ENCODE data around the gene SMPD1.

Gene SMPD1

DNA sequence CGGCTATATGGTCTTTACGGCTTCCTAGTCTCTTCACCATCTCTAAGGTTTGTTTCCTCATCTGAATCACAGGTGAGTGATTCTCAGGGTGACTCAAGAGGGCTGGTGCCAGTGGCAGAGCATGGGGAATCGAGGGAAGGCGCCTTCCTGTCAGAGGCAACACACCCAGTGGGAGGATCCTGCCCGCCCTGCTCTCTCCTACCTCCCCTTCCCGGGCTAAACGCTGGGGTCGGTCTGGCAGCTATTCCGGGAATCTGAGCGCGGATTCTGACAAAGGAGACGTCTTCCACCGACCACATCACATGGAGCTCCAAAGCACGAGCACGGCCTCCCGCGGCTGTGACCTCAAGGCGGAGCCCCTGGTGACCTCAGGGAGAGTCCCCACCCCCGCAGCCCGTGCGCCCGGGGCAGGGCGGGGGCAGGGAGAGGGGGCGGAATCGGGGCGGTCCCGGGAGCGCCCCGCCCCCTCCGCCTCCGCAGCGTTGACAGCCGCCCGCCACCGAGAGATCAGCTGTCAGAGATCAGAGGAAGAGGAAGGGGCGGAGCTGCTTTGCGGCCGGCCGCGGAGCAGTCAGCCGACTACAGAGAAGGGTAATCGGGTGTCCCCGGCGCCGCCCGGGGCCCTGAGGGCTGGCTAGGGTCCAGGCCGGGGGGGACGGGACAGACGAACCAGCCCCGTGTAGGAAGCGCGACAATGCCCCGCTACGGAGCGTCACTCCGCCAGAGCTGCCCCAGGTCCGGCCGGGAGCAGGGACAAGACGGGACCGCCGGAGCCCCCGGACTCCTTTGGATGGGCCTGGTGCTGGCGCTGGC lies at the start of gene SMPD1:
TSS of gene SMPD1 (plus strand) at position 570 of the 813 bp plus-strand sequence. CDS start at position 695, 125 bp downstream.
- peak; percentile 89 for DNase-seq (ENCODE audit: low spot score)

DNA sequence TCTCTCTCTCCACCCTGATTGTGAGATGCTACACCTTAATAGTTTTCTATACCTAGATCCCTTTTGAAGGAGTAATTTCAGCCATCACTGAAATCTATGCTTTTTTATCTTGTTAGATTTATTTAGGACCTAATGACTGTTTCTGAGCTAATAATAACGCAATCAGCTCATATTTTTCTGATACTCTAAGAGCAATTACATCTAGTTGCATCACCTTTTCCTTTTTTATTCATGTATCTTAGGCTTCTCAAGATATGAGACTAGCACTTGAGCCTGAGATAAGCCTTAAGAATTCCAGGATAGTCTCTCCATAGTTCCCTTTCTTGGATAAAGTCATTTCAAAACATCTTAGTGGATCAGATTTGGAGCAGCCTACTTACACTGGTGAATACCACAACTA lies 44.9 kb upstream of the SMPD1 start:
- DNase-seq (ENCODE audit: low spot score) = no peak

DNA sequence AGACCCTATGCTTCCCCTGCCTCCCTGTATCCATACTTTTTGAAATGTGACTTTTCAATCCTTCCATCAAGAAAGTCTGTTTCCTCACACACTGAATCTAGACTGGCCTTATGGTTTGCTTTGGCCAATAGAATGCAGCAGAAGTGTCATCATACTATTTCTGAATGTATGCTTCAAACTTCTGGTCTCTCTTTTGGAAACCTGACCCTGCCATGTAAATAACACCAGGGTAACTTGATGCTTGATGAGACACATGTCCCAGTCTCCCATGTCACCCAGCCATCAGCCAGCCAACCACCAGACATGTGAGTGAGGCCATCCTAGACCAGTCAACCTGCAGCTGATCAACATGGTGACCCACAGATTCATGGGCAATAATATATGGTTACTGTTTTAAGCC lies 40.2 kb upstream of the SMPD1 start:
- no peak for DNase-seq (ENCODE audit: low spot score)

DNA sequence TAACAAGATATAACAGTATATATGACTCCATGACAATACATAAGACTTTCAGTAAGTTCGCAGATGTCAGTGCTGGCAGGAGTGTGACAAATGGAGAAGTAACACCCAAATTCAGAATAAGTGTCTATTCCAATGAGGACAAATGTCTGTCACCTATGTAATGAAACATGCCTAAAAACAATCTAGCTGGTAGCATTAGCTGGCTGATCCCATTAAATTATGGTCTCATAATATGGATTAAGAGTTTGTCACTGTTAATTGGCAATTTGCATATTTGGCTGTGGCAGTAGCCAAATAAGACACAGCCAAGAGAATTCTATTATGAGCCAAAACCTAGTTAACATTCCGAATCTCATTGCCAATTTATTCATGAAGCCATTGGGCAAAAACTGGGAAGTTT lies 39.8 kb upstream of the SMPD1 start:
- no peak for DNase-seq (ENCODE audit: low spot score)

DNA sequence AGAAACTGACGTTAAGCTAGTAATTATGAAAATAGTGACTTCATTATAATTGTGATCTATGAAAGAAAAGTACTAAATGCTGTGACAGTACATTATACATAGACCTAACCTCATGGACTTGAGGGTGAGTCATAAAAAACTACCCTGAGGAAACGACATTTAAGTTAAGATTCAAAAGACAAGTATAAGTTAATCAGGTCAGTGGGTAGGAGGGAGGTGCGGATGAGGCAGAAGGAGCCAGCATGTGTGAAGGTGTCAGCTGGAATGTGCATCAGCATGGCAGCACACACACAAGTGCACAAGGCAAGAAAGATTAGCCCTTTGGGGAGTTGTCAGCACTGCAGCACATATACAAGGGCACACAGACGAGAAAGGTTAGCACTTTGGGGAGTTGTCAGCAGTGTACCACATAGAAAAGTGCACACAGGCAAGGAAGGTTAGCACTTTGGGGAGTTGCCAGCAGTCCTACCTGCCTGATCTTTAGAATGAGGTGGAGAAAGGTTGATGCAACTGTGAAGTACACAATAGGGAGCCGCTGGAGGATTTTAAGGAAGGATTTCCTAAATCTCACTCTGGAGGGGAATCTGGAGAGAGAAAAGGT lies 38.4 kb upstream of the SMPD1 start:
- no peak for DNase-seq (ENCODE audit: low spot score)

DNA sequence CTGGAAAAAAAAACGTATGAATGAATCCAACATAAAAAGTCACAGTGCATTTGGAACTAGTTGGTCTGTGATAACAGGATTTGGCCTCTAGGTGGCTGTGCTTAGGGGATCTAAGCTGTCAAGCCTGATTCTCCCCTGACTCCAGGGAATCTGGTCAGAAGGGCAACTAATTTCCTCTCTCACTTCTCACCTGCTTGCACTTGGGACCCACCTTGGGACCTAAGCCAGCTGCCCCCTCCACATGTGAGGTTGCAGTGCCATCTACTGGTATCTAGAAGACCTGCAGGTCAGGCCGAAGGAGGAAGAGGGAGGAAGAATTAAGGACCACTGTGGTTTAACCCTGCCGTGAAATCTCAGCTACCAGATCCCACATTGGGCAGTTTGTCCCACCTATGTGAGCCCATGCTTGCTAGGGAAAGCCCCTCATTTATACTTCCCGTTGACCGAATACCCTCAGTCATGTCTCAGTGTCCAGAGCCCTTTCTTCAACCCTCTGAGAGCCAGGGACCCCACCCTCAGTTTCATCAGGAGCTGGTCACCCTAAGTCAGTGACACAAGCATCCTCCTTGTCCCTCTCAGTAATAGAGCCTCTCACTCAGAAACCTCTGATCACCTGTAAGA lies 36.8 kb upstream of the SMPD1 start:
- DNase-seq (ENCODE audit: low spot score) = peak; percentile 21

DNA sequence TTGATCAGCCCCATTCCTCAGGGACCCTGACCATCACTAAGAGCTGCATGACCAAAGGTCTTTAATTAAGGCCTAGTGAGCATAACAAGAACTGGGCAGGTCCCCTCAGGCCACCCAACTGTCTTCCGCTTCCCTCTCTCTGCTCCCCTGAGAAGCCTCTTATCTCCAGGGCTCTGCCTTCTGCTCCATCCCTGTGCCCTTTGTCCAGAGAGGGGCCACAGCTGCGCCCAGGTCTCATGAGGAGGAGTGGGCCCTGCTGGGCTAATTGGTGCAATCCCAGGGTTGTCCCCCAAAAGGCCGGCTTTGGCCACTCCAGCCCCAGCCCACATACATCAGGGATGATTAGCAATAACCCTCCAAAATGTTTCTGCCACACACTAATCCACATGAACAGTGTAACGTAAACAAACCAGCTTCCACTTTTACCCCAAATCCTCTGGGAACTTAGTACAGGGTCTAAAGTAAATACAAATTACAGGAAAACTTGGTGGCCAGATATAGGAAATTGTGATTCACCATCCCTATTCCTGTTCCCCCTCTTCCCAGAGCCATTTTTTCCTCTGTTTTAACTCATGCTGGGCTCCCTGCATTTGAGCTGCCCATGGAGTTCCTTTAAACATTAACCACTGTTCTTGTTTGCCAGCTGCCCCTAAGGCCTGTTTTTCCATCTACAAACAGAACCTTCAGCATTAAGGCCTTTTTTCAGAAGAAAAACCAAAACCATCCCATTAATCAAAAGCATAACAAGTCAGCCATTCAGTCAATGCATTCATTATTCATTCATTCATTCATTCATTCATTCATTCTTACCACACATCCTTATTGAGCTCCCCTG lies 35.4 kb upstream of the SMPD1 start:
- no peak for DNase-seq (ENCODE audit: low spot score)

DNA sequence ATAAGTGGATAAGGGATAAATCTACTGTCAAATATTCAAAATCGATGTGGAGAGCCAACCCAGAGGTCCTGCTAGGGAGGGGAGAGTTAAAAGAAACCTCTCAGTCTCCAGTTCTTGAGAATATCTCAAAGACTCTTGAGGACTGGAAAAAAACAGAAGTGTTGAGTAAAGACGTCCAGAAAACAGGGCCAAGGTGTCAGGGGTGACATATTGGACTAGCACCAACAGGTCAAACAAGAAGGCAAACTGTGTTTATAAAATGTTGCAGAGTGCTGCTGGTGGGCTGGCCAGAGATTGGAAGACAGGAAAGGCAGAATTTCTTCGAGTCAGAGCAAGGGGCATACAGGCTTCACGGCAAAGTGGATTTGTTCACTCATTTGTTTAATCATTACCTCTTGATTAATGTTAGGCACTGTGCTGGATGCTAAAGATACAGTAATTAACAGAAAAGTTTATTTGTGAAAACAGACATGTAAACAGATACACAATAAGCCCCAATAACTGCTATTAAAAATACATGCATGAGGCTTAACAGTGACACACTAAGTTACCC lies 33.7 kb upstream of the SMPD1 start:
- no peak for DNase-seq (ENCODE audit: low spot score)

DNA sequence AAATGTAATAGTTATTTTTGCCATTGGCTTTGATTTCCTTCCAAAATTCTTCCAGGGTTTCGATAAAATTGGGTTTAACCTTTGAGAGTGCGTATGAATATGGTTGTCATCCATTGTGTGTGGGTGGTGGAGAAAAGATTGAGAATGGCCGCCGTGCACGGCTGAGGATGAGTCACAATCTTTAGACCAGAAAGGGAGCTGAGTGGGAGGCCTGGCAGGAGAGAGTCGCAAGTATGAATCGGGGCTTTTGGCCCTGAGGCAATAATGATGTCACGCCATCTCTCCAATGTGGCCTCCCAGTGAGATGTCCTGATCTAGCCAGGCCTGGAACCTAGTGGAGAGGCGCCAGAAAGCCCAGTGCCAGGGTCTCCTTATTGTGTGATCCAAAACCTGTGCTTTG lies 33.1 kb upstream of the SMPD1 start:
- DNase-seq (ENCODE audit: low spot score) = peak; percentile 72

DNA sequence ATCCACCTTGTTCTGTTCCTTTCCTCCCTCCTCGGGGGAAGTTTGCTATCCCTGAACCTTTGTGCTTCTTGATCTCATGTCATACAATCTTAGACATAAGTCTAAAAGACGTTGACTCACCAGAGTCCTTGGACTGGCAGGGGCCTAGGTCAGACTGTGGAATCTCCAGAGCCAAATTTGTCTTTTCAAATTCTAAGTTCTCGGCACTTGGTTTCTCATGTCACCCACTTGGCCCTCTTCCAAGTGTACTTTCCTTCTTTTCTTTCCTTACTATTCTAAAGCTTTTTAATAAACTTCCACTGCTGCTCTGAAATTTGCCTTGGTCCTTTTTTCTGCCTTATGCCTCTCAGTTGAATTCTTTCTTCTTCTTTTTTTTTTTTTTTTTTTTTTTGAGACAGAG lies 30.1 kb upstream of the SMPD1 start:
- no peak for DNase-seq (ENCODE audit: low spot score)

DNA sequence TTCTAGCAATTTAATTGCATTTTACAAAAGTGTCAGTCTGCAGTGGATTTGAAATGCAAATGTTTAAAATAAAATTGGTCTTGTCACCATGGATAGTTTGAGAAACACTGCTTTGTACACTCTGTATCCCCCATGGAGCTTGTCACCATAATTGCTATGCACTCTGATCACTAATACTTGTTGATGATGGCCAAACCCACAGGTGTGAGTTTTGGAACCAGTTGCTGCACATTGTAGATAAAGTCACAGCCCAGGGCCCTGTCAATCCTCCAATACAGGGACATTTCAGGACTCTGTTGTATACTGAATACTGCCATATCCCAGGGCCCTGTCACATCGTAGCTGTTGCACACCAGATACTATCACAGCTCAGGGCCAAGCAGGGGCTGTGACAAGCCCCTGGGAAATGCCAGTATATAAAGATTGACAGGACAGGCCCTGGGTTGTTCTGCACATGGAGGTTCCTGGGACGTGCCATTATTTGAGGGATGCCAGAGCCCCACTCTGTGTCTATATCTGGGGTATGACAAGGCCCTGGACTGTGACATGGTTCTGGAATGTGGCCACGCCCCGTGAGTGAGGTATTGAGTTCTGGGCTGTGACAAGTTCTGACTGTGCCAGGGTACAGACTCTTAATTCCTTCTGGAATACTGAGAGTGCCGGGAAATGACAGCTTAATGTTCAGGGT lies 27.9 kb upstream of the SMPD1 start:
- peak; percentile 33 for DNase-seq (ENCODE audit: low spot score)

DNA sequence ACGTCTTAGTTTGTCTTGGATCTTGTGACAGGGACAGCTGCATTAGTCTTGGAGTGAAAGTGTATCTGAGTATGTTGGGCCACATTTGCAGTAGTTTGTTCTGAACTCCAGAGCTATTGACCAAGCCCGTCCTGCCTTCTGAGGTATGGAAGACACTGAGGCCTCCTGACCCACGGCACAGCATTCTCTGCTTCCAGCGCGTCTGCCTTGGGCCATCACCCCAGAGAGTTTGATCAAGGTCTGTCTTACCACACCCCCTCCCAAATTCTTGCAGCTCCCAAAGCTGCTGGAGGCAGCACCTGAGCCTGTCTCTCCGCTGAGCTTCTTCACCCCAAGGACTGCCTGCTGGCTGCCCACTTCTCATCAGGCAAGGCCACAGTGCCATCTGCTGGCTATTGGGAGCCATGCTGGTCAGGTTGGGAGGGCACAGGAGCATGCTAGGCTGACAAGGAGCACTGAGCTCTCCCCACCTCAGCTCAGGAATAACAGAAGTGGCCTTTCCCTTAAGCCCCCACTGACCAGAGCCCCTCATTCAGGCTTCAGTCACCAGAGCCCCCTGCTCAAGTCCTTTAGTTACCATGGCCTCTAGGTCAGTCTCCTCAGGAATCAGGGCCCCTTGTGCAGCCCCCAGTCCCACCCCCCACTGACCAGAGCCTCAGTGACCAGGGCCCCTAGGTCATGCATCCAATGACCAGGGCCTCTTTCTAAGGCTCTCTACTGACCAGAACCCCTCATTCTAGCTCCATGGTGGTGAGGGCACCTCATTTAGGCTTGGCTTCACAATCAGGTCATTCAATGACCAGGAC lies 27.2 kb upstream of the SMPD1 start:
- DNase-seq (ENCODE audit: low spot score) = peak; percentile 75

DNA sequence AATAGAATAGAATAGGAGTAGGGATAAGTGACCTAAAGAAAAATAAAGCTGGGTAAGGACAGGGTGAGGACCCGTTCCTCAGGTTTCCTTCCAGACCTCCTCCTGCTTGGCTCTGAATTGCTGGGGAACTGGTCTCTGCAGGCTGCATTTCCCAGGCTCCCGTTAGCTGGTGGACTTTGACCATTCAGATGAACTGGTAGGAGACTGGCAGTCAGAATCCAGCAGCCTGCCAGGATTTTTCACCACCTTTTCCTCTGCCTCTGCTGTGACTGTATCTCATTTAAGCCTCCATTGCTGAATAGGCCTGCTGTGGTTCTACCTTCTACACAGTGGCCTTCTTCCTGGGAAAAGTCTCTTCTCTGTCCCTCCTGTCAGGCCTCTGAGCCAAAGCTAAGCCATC lies 24.6 kb upstream of the SMPD1 start:
- DNase-seq (ENCODE audit: low spot score) = no peak

DNA sequence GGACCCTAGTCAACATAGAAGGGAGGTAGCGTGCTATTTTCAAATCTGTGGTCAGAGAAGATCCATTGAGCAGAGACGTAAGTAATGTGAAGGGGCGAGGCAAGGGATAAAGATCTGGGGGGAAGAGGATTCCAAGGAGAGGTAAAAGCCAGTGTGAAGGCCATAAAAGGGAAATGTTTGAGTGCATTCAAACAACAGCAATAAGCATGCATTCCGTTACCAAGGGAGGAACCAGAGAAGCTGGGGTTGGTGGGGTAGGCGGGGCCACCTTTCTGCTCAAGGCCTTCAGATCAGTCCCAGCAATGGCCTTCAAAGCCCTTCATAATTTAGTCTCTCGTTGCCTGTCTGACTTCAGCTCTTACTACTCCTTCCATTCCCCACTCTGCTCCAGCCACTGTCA lies 18.4 kb upstream of the SMPD1 start:
- DNase-seq (ENCODE audit: low spot score) = no peak

DNA sequence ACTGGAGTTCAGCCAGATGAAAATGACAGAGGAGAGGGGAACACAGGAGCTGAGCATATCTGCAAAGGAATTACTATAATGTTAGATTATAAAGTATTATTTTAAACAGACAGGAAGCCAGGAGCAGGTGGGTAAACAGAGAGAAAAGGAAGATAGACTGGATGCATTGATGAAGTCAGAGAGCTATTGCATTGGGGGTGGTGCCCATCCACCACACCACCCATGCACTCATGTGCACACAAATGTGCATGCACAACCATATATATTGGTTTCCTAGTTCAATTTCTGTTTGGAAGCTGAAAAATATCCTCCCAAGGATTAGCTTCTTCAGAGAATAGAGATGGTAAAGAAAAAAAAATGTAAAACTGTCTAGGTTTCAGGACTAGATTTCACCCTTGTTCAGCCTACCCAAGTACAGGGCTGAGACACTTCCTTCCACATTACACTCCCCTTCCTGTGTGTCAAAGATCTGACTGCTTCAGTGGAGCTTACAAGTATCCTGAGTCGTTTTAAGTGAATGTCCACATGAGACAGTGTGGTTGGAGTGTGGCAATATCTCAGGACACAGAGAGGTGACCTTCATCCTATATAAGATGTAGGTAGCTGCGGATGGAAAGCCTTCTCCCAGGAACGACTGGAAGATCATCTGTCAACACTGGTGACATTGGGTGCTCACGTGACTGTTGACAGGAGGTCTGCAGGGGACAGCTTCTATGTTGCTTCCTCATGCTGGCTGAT lies 12.2 kb upstream of the SMPD1 start:
- no peak for DNase-seq (ENCODE audit: low spot score)

DNA sequence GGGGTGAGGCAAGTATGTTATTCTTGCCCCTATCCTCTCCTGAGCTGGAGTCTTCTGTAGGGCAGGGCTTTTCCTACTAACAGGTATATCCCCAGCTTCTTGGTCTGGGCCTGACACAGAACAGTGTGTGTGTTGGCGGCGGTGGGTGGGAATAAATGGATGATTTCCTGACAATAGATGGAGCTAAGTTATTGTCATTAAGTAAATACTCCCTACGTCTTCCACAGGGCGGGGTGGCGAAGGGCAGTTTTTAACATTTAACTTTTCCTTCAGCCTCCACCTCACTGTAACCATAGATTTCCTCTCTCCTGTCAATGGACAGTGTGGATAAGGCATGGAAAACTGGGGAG lies 11.7 kb upstream of the SMPD1 start:
- no peak for DNase-seq (ENCODE audit: low spot score)

DNA sequence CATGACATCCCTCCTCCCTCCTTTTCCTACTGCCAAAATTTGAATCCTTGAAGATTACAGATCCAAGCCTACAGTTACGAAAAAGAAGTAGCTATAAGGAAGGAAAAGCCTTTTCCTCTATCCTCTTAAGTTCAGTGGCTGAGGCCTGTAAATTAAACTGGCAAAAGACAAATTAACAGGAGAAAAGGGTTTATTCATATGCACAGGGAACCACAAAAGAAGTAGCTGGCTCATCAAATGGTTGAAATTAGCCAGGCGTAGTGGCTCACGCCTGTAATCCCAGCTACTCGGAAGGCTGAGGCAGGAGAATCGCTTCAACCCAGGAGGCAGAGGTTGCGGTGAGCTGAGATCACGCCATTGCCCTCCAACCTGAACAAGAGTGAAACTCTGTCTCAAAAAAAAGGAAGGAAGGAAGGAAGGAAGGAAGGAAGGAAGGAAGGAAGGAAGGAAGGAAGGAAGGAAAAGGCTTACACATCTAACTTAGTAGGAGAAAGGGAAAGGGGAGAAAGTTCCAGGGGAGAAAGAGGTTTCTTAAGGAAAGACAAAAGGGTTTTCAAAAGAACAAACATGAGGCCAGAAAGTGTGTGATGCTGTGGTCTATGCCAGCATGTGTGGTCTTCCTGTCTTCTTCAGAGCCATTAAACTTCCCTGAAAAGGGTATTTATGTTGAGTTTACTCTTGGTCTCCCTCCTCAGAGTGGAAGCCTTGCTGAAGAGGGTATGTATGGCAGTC lies 5.1 kb upstream of the SMPD1 start:
- no peak for DNase-seq (ENCODE audit: low spot score)

DNA sequence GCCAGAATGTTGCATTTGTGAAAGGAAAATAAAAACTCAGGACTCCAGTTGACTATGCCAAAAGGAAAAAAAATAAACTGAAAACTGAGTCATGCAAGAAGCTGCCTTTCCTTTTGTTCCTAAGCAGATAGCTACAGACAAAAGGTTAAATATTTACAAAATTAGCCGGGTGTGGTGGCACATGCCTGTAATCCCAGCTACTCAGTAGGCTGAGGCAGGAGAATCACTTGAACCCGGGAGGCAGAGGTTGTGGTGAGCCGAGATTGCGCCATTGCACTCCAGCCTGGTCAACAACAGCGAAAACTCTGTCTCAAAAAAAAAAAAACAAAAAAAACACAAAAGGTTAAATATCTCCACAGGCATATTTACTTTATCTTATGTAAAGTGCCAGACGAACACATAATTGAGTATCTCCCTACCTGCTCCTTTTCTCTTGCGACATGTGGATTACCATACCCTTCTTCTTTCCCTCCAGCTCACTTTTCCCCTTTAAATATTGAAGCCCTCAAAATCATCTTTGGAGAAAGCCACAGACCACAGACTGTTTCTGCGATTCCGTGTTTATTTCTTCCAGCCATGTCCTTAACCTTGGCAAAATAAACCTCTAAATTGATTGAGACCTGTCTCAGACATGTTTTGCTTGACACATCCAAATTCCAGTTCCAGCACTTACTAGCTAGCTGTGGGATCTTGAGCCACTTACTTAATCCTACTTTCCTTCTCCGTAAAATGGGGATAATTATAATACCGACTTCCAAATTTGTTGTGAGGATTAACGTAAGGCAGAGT lies 2.3 kb upstream of the SMPD1 start:
- no peak for DNase-seq (ENCODE audit: low spot score)

DNA sequence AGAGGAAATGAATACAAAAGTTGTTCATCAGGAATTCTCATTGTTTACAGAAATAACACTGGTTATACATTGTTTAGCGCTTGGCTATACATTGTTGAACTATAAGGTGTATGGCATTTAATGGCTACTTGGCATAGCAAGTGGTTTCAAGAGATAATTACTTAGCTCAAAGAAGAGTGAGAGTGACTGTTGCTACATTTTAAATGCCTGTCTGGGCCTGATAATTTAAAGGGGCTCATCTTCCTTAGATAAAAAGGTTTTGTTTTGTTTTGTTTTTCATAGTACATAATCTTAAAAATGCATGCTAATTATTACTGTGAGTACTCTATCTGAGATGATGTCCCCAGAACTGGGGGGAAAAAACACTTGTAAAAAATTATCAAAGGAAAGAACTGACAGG lies 1.5 kb upstream of the SMPD1 start:
- DNase-seq (ENCODE audit: low spot score) = no peak

Measured in hepatic stellate cell (primary cell).